ENCODE results near the gene AATF. TPM values are rescaled to one million over a fixed set of nuclear protein-coding genes. Genes with fewer than 3 reads are reported as not detected.

The AATF gene
- total RNA-seq, 1 donor from 2014 or later: 31.3 TPM

DNA sequence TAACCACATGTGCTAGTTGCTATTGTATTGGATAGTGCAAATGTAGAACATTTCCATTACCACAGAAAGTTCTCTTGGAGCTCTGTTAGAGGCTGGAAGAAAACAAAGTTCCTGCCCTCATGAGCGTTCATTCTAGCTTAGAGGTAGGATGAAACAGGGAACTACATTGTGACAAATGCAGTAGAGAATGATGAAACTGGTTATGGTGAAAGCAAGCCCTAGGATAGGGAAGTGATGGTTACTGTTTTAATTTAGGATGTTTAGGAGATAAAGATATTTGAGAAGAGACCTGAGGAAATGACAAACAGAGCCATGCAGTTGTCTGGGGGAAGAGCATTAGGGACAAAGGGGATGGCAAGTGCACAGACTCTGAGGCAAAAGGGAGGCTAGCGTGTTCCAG, 50.7 kb downstream of the AATF start:
- H3K27ac Mint-ChIP-seq: no peak overlapping the region
- DNase-seq (ENCODE audit: low spot score in 2 of 2, unreplicated experiment in 2 of 2): no peak
- H3K4me3 Mint-ChIP-seq: no peak overlapping the region
- TF ChIP-seq, protein P1, sequence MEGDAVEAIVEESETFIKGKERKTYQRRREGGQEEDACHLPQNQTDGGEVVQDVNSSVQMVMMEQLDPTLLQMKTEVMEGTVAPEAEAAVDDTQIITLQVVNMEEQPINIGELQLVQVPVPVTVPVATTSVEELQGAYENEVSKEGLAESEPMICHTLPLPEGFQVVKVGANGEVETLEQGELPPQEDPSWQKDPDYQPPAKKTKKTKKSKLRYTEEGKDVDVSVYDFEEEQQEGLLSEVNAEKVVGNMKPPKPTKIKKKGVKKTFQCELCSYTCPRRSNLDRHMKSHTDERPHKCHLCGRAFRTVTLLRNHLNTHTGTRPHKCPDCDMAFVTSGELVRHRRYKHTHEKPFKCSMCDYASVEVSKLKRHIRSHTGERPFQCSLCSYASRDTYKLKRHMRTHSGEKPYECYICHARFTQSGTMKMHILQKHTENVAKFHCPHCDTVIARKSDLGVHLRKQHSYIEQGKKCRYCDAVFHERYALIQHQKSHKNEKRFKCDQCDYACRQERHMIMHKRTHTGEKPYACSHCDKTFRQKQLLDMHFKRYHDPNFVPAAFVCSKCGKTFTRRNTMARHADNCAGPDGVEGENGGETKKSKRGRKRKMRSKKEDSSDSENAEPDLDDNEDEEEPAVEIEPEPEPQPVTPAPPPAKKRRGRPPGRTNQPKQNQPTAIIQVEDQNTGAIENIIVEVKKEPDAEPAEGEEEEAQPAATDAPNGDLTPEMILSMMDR (IDR thresholded peaks at IDR 0.05; ENCODE audit: unreplicated experiment): no peak
- H3K4me1 Mint-ChIP-seq: peaks cover 3% of the 10 kb centered on the region
- H3K36me3 Mint-ChIP-seq: peaks cover 65% of the 10 kb centered on the region
- no peaks in the 10 kb centered on the region for H3K27me3 Mint-ChIP-seq (ENCODE audit: low read depth)
- H3K9me3 Mint-ChIP-seq: peaks cover 48% of the 10 kb centered on the region

DNA sequence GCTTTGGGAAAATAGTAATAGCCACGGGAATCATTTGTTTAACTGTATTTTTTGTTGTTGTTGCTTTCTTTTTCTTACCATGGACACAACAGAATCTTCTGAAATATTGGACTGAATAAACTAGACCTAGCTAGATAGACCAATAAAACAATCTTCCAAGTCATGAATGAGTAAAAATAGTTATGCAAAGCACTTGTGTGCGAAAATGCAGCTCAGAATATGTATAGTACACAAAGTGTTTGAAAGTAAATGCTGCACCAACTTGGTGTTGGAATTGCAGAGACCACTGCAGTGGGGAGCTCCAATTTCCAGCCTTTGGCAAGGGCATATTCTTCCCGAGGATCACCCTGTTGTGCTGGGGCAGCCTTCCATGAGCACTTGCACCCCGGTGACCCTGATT, 68.0 kb downstream of the AATF start:
- H3K36me3 Mint-ChIP-seq: peaks cover 9% of the 10 kb centered on the region
- H3K4me1 Mint-ChIP-seq: no peaks in the 10 kb centered on the region
- DNase-seq (ENCODE audit: low spot score in 2 of 2, unreplicated experiment in 2 of 2): no peak
- H3K4me3 Mint-ChIP-seq: no peak overlapping the region
- H3K9me3 Mint-ChIP-seq: no peaks in the 10 kb centered on the region
- H3K27me3 Mint-ChIP-seq (ENCODE audit: low read depth): no peaks in the 10 kb centered on the region
- TF ChIP-seq, protein P1 (IDR thresholded peaks at IDR 0.05; ENCODE audit: unreplicated experiment): no peak
- no peak overlapping the region for H3K27ac Mint-ChIP-seq

GRCh38 chr17:37017404-37017803, 68.7 kb downstream of the AATF start:
- peaks cover 9% of the 10 kb centered on the region for H3K36me3 Mint-ChIP-seq
- no peak overlapping the region for H3K27ac Mint-ChIP-seq
- H3K9me3 Mint-ChIP-seq: no peaks in the 10 kb centered on the region
- TF ChIP-seq, protein P1 (IDR thresholded peaks at IDR 0.05; ENCODE audit: unreplicated experiment): no peak
- DNase-seq (ENCODE audit: low spot score in 2 of 2, unreplicated experiment in 2 of 2): no peak
- H3K4me3 Mint-ChIP-seq: no peak overlapping the region
- no peaks in the 10 kb centered on the region for H3K27me3 Mint-ChIP-seq (ENCODE audit: low read depth)
- H3K4me1 Mint-ChIP-seq: no peaks in the 10 kb centered on the region

GRCh38 chr17:37019117-37019740, 70.5 kb downstream of the AATF start:
- Mint-ChIP-seq H3K4me3 (no peak overlapping the region), H3K4me1 (no peaks in the 10 kb centered on the region), H3K36me3 (peaks cover 8% of the 10 kb centered on the region), H3K27ac (no peak overlapping the region), H3K9me3 (no peaks in the 10 kb centered on the region), H3K27me3 (ENCODE audit: low read depth) (no peaks in the 10 kb centered on the region)
- TF ChIP-seq, protein P1 (IDR thresholded peaks at IDR 0.05; ENCODE audit: unreplicated experiment): no peak
- no peak for DNase-seq (ENCODE audit: low spot score in 2 of 2, unreplicated experiment in 2 of 2)

DNA sequence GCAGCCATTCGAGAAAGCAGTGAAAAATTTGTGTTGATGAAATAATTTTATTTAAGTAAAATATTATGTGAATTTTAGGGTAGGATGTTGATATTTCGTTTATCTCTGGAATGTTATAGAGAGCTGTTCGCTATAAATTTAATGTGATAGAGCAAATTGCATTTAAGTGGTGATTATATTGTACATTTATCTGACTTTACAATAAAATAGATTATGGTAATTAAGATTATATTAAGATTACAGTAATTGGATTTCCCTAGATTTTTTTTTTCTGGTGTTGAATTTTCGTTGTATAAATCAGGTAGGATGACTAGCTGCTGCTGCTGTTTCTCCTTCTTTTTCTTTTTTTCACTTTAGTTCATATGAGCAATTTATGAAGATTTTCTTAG, 71.0 kb downstream of the AATF start:
- TF ChIP-seq, protein P1 (IDR thresholded peaks at IDR 0.05; ENCODE audit: unreplicated experiment): no peak
- peaks cover 8% of the 10 kb centered on the region for H3K36me3 Mint-ChIP-seq

More for the DNA sequence above, 71.0 kb downstream of the AATF start:
- H3K27ac Mint-ChIP-seq: no peak overlapping the region
- no peaks in the 10 kb centered on the region for H3K4me1 Mint-ChIP-seq
- H3K9me3 Mint-ChIP-seq: no peaks in the 10 kb centered on the region
- no peak overlapping the region for H3K4me3 Mint-ChIP-seq
- H3K27me3 Mint-ChIP-seq (ENCODE audit: low read depth): no peaks in the 10 kb centered on the region
- DNase-seq (ENCODE audit: low spot score in 2 of 2, unreplicated experiment in 2 of 2): no peak

All from mesothelial cell of epicardium (in vitro differentiated cells).